GM19023 (cell line): ENCODE data around the gene TMEM87A.
A peak's percentile ranks its signal among the peaks of the same experiment; 100 is the strongest.
"Not testable (repeated sequence)": the region's sequence is repeated elsewhere in the genome, so short reads cannot be mapped to it uniquely, and the experiment has no call there.

Source experiments
- ATAC-seq: cut with Tn5 transposase; IDR thresholded peaks from one replicate; pipeline ENCODE4 v1.9.1; 2021; ENCODE audit warnings: mild to moderate bottlenecking, moderate library complexity; ENCODE audit not compliant: unreplicated experiment

TMEM87A gene, protein sequence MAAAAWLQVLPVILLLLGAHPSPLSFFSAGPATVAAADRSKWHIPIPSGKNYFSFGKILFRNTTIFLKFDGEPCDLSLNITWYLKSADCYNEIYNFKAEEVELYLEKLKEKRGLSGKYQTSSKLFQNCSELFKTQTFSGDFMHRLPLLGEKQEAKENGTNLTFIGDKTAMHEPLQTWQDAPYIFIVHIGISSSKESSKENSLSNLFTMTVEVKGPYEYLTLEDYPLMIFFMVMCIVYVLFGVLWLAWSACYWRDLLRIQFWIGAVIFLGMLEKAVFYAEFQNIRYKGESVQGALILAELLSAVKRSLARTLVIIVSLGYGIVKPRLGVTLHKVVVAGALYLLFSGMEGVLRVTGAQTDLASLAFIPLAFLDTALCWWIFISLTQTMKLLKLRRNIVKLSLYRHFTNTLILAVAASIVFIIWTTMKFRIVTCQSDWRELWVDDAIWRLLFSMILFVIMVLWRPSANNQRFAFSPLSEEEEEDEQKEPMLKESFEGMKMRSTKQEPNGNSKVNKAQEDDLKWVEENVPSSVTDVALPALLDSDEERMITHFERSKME

DNA sequence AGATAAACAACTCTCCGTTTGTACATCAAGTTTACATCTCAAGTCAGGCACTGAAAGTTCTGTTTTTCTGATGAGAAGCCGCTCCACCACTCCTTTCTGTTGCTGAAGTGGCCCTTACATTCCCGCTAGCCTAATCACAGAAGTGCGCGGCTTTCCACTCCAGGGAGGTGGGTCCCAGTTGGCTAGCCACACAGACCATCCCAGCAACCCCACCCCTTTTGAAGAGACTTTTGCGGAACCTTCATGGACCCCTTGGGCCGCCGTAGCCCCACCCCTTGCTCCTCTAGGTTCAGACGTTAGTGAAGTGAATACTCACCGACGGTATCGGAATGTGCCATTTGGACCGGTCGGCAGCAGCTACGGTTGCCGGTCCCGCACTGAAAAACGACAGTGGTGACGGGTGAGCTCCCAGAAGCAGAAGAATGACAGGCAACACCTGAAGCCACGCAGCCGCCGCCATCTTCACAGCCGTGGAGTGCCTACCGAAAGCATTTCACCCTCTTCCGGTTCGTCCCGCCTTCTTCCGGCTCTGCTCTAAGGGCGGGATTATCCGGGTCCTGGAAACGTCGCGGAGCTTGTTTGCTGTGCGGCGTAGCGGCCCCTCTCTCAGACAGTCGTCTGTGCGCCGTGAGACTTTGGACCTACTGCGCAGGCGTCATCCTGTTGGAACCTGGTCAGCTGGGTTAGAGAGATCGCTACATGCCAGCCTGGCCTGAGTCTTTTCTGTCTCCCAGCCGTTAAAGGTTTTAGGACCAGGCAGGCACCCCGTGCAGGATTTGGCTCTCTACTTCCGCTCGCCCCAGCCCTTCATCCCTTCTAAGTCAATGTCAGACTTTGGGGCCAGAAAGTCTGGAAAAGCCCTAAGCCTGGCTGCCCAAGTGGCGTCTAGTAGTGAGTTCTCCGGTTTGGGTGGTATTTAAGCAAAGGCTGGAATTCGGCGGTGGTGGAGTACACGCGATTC lies at the start of gene TMEM87A, which contains the start of gene GANC:
Gene TMEM87A (minus strand): TSS at position 495 of the 961 bp plus-strand sequence. CDS start 35 bp downstream, at position 460.
Gene GANC (plus strand): TSS at position 263 of the 961 bp plus-strand sequence. CDS start 1,281 bp downstream, outside the sequence.
- ATAC-seq, result peak; percentile 90

DNA sequence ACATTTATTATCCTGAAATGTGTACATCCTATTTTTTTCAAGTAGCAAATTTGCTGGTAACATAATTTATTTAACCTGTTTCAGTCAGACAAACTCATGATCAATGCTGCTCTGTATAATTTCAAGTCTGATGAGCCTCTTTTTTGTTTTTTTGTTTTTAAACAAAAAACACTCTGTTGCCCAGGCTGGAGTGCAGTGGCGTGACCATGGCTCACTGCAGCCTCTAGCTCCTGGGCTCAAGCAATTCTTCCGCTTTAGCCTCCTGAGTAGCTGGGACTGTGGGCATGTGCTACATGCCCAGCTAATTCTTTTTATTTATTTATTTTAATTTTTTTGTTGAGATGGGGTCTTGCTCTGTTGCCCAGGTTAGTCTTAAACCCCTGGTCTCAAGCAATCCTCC lies 46.0 kb upstream of the TMEM87A start:
- ATAC-seq, result no peak

DNA sequence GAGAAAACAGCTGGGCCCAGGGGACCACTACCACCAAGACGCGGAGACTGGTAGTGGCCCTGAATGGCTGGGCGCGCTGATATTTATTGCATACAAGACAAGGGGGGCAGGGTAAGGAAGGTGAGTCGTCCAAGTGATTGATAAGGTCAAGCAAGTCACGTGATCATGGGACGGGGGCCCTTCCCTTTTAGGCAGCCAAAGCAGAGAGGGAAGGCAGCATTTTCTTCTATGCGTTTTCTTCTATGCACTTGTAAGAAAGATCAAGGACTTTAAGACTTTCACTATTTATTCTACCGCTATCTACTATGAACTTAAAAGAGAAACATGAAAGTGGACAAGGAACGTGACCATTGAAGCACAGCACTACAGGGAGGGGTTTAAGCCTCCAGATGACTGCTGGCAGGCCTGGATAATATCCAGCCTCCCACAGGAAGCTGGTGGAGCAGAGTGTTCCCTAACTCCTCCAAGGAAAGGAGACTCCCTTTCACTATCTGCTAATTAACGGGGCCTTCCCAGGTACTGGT lies 43.1 kb upstream of the TMEM87A start:
- ATAC-seq, result not testable (repeated sequence)

DNA sequence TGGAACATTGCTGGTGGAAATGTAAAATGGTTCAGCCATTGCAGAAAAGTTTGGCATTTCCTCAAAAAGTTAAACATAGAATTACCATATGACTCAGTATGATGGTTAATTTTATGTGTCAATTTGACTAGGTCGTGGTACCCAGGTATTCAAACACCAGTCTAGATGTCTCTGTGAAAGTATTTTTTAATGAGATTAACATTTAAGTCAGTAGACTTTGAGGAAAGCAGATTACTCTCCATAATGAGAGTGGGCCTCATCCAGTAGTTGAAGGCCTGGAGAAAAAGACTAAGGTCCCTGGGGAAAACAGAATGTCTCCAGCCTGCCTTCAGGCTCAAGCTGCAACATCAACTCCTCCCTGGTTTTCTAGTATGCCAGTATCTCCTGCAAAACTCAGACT lies 42.3 kb upstream of the TMEM87A start:
- ATAC-seq, result no peak

DNA sequence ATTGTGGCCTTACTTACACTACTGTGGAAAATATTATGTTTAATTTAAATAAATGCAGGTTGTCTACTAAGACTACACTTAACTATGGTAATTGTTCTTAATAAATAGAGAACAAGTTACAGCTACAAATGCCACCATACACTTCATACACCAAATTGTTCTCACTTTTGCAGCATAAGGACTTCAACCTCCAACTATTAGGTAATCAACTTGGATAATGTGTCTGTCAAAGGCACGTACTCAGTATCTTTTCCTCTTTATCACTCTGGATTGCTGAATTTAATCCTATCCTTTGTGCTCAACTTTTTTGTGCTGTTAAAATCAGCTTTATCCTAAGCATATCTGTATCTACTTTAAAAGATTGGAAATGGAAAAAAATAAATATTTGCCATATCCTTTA lies 41.6 kb upstream of the TMEM87A start:
- ATAC-seq, result no peak

DNA sequence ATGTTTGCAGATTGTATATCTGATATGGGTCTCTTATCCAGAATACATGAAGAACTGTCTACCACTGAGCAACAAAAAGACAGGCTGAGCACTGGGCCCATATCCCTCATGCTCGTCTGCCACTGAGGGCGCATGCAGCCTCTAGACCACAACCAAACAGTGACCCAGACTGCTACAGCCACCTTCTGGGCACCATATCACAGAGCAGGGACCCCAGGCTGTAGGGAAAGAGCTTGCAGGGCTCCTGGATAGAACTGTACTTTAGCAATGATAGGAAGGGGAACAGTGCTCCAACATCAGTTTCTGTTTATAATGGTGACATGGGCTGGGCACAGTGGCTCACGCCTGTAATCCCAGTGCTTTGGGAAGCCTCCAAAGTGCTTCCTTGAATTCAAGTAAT lies 40.2 kb upstream of the TMEM87A start:
- no peak for ATAC-seq

DNA sequence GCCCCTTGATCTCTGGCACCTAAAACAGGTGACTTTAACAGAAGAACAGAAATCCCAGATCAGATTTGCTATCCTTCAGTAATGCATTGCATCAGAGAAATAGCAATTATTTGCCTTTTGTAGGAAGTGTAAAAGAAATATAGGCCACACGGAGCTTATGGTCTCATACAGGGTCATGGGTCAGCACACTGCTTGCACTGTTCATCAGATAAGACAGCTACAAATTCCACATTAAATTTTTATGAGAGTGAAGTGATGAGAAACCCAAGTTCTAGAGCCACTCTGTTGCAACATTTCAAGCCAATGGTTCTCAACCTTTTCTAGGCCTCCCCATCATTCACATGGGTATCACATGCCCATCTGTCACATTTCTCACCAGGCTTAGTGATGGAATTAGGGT lies 33.4 kb upstream of the TMEM87A start:
- ATAC-seq, result no peak

DNA sequence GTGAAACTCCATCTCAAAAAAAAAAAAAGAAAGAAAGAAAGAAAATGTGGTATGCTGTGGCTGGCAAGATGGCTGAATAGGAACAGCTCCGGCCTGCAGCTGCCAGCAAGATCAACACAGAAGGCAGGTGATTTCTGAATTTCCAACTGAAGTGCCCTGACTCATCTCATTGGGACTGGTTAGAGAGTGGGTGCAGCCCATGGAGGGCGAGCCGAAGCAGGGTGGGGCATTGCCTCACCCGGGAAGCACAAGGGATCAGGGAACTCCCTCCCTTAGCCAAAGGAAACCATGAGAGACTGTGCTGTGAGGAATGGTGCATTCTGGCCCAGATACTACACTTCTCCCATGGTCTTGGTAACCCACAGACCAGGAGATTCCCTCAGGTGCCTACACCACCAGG lies 27.8 kb upstream of the TMEM87A start:
- not testable (repeated sequence) for ATAC-seq

DNA sequence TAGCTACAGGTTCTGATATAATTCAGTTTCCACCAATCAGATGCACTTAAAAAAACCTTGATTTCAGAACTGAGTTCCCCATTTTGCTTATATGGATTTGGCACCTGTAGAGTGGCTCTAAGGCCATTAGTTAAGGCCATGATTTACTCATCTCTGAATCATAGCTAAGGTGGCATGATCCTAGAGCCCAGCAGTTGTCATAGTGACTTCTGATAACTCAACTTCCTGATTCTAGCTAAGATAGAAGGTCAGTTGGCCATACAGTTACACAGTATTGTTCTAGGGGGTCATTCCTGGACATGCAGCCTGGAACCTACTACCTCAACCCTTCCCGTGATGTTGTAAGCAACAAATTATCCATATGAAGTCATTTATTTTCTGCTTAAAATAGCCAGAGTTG lies 15.9 kb upstream of the TMEM87A start:
- ATAC-seq, result no peak

DNA sequence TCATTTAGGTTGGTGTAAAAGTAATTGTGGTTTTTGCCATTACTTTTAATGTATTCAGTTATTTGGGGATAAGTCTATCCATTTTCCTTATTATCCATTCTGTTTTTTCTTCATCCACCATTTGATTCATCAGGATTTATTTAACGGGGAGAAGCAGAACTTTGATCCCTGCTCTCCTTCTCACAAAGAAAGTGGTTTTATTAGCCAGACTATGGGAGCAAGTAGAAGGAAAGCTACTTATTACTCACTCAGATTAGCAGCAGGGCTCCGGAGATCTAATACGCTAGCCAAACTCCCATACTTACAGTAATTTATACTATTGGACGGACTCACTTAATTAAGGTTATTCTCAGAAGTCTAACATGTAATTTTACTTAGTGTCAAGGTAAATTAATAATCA lies 14.7 kb upstream of the TMEM87A start:
- ATAC-seq, result no peak

DNA sequence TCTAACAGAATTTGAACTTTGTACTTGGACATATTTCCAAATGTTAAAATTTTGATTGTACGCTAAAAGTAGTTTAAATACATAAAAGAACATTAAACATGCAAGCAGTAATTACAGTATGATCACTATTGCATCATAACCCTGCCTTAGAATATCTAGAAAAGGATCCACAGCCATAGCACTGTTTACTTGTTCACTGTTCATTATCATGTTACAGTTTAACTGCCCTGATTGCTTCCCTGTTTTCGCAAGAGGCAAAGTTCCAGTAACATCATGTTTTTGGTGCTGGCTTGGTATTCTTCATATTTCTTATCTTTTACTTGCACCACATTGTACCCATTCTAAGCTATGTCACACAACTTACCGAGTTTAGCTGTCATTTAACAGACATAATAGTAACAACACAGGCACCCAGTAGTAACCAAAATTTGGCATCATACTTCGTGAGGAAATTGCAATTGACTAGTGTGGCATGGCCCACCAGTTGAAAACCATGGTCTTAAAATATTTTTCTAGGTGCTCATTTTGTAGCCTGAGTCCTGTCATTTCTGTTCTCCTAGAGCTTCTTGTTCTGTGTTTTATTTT lies 13.3 kb upstream of the TMEM87A start:
- ATAC-seq, result no peak

DNA sequence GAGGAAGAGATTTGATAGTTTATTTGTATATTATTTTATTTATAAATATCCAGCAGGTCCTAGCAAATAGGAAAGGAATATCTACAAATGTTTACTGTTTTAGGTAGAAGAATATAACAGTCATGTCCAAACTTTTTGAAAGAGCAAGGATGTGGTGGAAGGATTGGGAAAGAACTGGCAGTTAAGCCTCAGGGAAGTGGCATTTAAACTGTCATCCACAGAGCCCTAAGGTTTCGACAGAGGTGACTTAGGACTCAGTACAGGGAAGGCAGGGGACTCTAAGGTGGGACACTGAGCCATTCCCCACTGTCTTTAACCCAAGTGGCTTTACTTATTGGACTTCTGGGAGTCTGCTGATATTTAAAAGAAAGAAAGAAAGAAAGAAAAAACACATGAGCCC lies 11.8 kb upstream of the TMEM87A start:
- no peak for ATAC-seq

DNA sequence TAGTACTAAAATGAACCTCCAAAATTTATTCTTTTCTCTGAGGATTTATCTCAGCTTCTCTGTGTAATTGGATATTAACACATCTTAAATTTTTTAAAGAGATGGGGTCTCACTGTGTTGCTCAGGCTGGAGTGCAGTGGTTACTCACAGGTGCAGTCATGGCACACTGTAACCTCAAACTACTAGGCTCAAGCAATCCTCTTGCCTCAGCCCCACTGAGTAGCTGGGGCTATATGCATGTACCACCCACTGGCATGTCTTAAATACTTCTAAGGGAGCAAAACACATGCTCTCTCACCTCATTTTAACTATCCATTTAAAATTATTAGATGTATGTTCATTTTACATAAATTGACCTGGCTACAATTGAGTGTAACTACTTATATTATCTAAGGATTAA lies 11.3 kb upstream of the TMEM87A start:
- no peak for ATAC-seq

DNA sequence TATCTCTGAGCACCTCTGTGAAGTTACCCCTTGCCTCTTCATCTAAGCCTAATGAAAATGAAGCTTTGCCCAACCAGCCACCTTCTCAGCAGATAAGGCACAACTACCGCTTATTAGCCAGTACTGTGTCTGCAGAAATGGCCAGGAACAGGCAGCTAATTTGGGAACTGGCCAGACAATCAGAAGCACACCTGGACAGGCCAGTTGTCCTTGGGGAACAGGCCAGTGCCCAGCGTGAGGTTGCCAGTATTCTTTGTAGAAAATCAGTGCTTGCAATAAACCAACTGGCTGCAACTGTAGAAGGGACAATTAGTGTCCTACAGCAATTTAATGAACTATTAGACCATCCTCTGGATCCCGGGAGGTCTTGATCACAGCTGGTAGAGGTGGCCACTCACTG lies 10.4 kb upstream of the TMEM87A start:
- no peak for ATAC-seq

DNA sequence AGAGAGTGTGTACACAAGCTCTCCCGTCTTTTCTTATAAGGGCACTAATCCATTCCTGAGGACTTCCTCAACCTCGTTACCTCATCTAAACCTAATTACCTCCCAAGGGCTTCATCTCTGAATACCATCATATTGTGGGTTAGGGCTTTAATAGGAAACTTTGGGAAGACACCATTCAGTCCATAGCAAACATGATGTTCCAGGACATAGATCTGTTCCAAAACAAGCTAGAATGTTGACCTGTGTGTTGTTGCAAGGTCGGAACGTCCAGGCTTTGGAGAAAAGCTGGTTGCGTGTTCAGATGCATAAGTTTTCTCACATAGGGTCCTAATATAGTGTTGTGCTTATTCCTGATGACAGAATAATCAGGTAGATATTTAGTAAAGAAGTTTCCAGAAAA lies 9.7 kb upstream of the TMEM87A start:
- no peak for ATAC-seq

DNA sequence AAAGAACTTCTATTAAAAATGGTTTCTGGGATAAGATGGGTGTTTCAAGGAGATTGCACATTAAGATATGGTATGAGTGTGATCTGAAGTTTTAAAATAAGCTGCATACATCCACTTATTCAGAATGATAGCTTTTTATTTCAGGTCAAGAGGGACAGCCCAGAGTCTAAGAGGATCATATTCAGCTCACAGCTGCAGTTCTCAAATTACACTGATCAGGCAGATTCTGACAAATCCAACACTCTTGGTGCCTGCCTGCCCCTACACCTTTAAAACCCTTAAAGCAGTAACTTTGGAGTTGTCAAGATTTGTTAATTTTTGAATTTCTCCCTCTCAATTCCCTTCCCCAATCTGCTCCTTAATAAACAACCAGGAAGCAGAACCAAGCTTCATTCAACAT lies 9.1 kb upstream of the TMEM87A start:
- no peak for ATAC-seq

DNA sequence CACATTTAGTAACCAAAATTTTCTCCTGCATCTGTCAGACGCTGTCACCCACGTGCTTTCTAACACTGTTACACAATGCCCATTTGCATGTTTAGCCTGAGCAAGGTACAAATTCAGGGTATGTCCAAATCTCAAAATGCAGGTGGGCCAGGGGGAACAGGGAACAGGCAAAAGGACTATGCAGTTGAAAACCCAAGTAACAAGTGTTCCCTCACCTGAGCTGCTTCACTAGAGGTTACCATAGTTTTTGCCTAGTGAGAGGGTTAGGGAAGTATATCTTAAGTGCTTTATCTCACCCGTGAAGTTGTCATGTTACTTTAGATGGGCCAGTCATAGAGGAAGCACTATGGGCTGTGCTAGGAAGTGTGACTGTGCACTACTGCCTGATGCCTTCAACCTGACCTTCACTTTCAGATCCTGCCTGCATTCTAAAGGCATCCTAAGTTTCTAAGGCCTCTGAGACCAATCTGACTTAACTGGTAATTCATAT lies 6.0 kb upstream of the TMEM87A start:
- ATAC-seq, result no peak

DNA sequence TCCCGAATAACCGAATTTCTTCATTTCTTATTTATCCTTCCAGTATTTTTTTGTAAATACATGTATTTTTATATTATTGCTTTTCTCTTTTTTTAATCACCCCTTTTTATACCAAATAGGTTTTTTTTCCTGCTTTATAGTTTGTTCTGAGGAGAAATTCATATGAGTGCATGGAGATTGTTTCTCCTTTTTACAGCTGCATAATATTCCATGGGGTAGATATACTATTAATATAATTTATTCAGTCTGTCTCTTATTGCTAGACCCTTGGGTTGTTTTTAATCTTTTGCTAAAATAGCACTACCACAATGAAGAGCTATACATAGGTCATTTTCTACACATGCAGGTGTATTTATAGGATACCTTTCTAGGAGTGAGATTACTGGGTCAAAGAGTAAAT lies 3.5 kb upstream of the TMEM87A start:
- no peak for ATAC-seq

DNA sequence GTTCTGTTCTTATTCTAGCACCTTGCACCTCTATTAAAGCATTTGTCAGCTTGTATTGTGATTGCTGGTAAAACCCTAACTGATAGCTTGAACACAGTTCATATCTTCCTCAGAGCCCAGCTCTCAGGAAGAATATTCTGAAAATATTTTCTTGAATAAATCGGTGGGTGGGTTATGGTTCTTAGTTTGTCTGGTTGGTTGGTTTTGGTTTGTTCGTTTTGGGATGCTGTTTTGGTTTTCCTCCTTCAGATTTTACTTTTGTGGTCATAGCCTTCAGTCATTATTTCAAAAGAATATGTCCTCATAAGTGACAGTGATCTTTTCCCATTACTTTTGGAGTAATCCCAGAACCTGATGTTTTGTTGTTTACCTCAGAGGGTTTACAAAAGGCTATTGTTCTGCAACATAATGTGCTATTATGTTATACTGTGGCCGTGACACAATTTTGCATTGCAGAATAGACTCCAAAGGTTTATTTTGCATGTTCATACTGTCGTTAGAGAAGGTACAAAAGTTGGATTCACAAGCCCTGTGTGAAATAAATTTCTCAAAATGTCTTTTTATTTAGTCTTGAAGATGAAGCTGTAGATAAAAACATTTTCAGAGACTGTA lies 2.7 kb upstream of the TMEM87A start:
- ATAC-seq, result no peak

DNA sequence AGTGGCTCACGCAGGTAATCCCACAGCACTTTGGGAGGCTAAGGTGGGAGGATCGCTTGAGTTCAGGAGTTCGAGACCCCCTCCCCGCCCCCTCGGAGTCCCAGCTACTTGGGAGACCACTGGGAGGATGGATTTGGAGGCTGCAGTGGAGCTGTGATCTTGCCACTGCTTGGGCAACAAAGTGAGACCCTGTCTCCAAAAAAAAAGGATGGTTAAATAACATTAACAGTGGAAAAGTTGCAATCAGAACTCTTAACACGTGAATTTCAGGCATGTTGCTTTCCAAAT lies 1.4 kb upstream of the TMEM87A start:
- no peak for ATAC-seq
